ENCODE measurements around the gene HOXD1. TPM values are rescaled to one million over a fixed set of nuclear protein-coding genes. Genes with fewer than 3 reads are reported as not detected.

Gene HOXD1
- 0.59 TPM for total RNA-seq
- long read RNA-seq, partial matches to known transcripts: 0 of 2 reads
- long read RNA-seq, other reads (novel, unspliced or antisense): 0 of 2 reads

- intact Hi-C loops (cut with DNase I): loop anchor here (5.0 kb wide), 1 partner anchor 46 kb away; no protein-coding TSS in a partner anchor
Measured at GRCh38 chr2:176187899-176188773, at the start of gene HOXD1. Gene HOXD1 (plus strand): TSS chr2:176188668. CDS start chr2:176188802, 134 bp downstream.

GRCh38 chr2:176138923-176139660, 49.4 kb upstream of the HOXD1 start:
- peak; percentile 66 for DNase-seq (ENCODE audit: low spot score)
- intact Hi-C loops (cut with DNase I): no loop called here

More at GRCh38 chr2:176187899-176188773, at the start of gene HOXD1:
- DNase-seq (ENCODE audit: low spot score): no peak

DNA sequence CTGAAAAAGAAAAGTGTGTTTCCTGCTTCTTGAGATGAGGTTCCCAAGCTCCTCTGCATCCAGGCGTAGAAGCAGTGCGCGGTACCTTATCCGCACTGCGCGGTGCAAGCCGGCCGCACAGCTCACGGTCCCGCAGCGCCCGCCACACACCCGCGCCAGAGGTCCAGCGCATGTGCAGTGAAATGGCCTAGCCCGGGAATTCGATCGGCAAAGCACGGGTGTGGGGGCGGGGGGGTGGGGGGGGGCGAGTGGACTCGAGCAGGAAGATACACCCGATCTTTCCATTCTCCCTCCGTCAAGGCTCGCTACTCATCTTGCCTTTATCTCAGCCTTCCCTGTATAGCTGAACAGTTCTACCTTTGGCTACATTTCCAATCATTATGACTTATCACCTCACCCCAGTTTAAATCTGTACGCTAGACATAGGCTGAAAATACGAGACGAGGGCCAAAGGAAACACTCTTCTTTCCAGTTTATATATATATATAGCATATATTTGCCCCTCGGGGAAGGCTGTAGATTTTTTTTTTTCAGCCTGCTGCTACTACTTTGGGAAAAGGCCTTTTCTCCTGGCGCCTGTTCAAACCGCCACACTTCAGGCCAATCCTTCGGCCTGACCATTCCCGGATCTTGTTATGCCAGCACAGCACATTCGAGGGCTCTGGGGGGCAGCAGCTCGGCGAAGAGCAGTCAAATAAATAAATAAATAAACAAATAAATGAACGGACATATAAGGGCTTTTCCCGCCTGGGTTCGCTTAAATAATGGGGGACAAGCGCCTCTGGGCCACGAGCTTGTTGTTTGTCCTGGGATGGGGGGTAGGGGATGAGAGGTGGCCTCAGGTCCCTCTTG, 48.6 kb upstream of the HOXD1 start:
- intact Hi-C loops (cut with DNase I): loop anchor here (1.0 to 5.0 kb wide), 4 partner anchors 47 to 497 kb away; partner anchors contain the start of gene HOXD1
- DNase-seq (ENCODE audit: low spot score): peak; percentile 68

GRCh38 chr2:176140513-176141317, 47.8 kb upstream of the HOXD1 start:
- peak; percentile 79 for DNase-seq (ENCODE audit: low spot score)
- intact Hi-C loops (cut with DNase I): loop anchor here (1.0 to 5.0 kb wide), 4 partner anchors 47 to 497 kb away; partner anchors contain the start of gene HOXD1

DNA sequence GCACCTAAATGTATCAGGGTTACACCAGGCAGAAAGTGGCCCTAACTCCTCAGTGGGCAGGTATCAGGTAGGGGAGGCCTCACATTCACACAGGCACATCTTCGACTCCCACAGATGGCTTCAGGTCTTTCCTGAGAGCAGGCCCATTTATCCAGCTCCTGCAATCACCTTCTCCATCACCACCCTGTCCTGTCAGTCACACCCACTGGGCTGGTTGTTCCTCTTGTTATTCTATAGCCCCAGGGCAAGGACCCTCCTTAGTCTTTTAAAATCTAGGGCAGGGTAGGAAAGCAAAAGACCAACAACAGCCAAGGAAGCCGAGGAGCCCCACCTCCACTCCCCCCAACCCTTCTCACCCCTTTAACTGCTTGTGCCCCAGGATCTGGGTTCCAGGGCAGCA, 46.2 kb upstream of the HOXD1 start:
- intact Hi-C loops (cut with DNase I): loop anchor here (5.0 kb wide), 2 partner anchors 45 to 495 kb away; partner anchors contain the start of gene HOXD1
- DNase-seq (ENCODE audit: low spot score): no peak

- no peak for DNase-seq (ENCODE audit: low spot score)
- intact Hi-C loops (cut with DNase I): no loop called here
Measured at GRCh38 chr2:176145085-176145969, 43.1 kb upstream of the HOXD1 start.

- DNase-seq (ENCODE audit: low spot score): no peak
- intact Hi-C loops (cut with DNase I): no loop called here
Measured at GRCh38 chr2:176146101-176146500, 42.4 kb upstream of the HOXD1 start.

GRCh38 chr2:176146645-176147044, 41.8 kb upstream of the HOXD1 start:
- intact Hi-C loops (cut with DNase I): no loop called here
- DNase-seq (ENCODE audit: low spot score): no peak

GRCh38 chr2:176147210-176147799, 41.2 kb upstream of the HOXD1 start:
- intact Hi-C loops (cut with DNase I): no loop called here
- no peak for DNase-seq (ENCODE audit: low spot score)

- DNase-seq (ENCODE audit: low spot score): no peak
- intact Hi-C loops (cut with DNase I): no loop called here
Measured at GRCh38 chr2:176147800-176148496, 40.5 kb upstream of the HOXD1 start.

- intact Hi-C loops (cut with DNase I): no loop called here
- DNase-seq (ENCODE audit: low spot score): no peak
Measured at GRCh38 chr2:176148751-176149421, 39.6 kb upstream of the HOXD1 start.

DNA sequence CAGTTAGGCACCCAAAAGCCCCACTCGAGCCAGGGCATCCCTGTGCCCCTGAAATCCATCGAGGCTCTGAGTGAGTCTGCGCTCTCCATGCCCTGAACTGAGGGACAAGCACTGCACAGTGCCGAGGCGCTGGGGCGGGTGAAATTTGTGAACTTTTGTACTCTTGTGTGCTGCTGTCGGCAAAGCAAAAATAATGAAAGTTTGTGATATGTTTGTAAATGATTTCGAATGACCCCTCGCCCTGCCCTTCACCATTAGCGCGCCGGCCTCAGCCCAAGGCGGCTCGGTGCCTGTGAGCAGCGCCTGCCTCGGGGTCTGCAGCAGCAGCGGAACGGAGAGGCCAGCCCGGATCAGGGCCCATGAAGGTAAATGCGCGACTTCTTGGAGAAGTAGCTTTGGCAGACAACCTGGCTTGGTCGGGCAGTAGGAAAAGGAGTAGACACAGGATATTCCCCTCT, 39.0 kb upstream of the HOXD1 start:
- intact Hi-C loops (cut with DNase I): no loop called here
- DNase-seq (ENCODE audit: low spot score): no peak

DNA sequence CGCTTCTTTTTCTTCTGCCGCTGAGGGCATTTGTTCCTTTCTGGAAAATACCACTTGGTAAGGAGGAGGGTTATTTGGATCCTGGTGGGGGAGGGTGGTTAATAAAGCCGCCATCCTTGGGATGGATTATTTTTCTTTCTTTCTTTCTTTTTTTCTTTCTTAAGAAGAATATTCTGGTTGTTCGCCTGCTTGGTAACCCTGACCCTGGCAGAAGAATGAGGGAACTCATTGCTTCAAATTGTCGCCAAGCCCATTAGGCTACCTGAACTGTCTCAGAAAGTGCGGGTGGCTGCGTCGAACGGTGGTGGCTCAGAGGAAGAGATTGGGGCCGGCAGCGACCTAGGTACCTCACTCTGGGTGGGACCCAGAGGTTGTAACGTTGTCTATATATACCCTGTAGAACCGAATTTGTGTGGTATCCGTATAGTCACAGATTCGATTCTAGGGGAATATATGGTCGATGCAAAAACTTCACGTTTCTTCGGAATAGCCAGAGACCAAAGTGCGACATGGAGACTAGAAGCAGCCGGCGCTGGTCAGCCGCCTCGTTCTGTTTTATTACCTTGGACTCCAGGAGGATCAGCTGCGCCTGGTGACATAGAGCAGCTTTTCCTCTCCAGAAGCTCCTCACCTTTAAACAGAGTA, 38.4 kb upstream of the HOXD1 start:
- intact Hi-C loops (cut with DNase I): no loop called here
- no peak for DNase-seq (ENCODE audit: low spot score)

DNA sequence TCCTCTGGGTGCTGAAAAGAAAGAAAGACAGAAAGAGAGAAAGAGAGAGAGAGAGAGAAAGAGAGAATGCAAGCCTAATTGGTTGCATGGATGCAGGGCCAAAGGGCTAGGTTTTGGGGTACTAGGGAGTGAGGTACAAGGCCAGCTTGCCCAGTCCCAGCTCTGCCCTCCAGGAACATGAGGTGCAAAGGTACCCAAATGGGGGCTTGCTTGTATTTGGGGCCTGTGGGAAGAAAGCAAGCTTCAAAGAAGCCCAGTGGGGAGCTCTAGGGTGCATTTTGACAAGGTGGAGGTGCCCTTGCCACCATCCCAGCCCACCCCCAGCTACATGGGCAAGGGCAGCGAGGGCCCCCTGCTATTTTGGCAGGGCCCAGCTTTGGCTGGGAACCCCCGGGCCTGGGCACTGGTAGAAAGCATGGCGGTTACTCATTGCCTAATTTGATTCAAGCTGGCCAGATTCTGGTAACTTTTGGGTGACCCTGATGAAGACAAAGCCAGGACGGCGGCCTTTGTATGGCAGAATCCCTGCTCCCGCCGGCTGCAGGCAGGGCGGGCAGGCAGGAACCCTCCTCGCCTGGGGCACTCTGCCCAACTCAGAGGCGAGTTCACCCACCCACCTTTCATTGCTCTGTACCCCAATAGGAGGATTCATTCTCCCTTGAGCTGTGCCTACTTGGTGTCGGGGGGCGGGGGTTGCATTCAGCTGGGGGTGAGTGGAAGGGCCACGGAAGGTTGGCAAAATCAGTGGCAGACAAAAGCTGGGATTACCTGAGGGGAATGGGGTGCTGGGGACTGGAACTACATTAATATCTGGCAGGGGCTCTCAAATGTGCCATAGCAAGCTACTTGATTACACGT, 37.7 kb upstream of the HOXD1 start:
- intact Hi-C loops (cut with DNase I): no loop called here
- DNase-seq (ENCODE audit: low spot score): peak; percentile 55
